SK-N-SH (cell line): ENCODE data around the gene LPIN1. TPM values are rescaled to one million over a fixed set of nuclear protein-coding genes. Genes with fewer than 3 reads are reported as not detected.

Source experiments
- CTCF ChIA-PET: fragments of 300-600, 350-600 bp; formaldehyde crosslinking; extraction: SDS; loops from one replicate; lab custom pipeline; 2021; lab: Yijun Ruan, JAX
- POLR2A ChIA-PET: fragments of 350-600 bp; sonication (Branson Sonifier 250); formaldehyde crosslinking; extraction: SDS; loops from one replicate; lab custom pipeline; 2020; ENCODE audit warnings: antibody characterized with exemption, inconsistent platforms; lab: Yijun Ruan, JAX
- DNase-seq: peaks from one replicate; pipeline ENCODE4 v3.0.0; 2012
- H2AFZ ChIP-seq: fragments of 200-600 bp; sonication (generic); 2 replicates; pipeline ENCODE4 v1.8.1; 2016; ENCODE audit warnings: antibody characterized with exemption, mild to moderate bottlenecking, low read depth
- H3F3A ChIP-seq: fragments of 200-600 bp; sonication (generic); replicated peaks from 2 replicates; pipeline ENCODE3; 2016; ENCODE audit warnings: antibody characterized with exemption, mild to moderate bottlenecking; ENCODE audit not compliant: insufficient read depth
- H3K27ac ChIP-seq, 2 experiments: fragments of 200-500 bp in 1 of 2; fragments of 200-600 bp in 1 of 2; sonication (Bioruptor generic) in 1 of 2; sonication (generic), shearing (Covaris generic) in 1 of 2; 2 replicates each; pipeline versions ENCODE4 v1.5.1 to v1.6.1; 2014 to 2016; ENCODE audit warnings: low read depth in 2 of 2, inconsistent platforms in 1 of 2, low read length in 1 of 2, mild to moderate bottlenecking in 1 of 2, mixed read lengths in 1 of 2
- H3K27me3 ChIP-seq: fragments of 200-600 bp; sonication (generic), shearing (Covaris generic); 2 replicates; pipeline ENCODE4 v1.6.1; 2016; ENCODE audit warnings: mixed run types; ENCODE audit not compliant: insufficient read depth
- H3K36me3 ChIP-seq, 2 experiments: fragments of 200-500 bp in 1 of 2; fragments of 200-600 bp in 1 of 2; sonication (Bioruptor generic) in 1 of 2; sonication (generic) in 1 of 2; replicated peaks in 1 of 2; 2 replicates each; pipeline versions ENCODE3 to v1.5.1; 2014 to 2016; ENCODE audit warnings: low read length in 1 of 2, mild to moderate bottlenecking in 1 of 2; ENCODE audit not compliant: insufficient read depth in 2 of 2, control insufficient read depth in 1 of 2
- H3K4me1 ChIP-seq, 2 experiments: fragments of 200-500 bp in 1 of 2; fragments of 200-600 bp in 1 of 2; sonication (Bioruptor generic) in 1 of 2; sonication (generic), shearing (Covaris generic) in 1 of 2; 2 replicates each; pipeline versions ENCODE4 v1.5.1 to v1.6.1; 2014 to 2016; ENCODE audit warnings: low read depth in 1 of 2, low read length in 1 of 2, mixed run types in 1 of 2; ENCODE audit not compliant: insufficient read depth in 2 of 2, control insufficient read depth in 1 of 2
- H3K4me2 ChIP-seq: fragments of 200-600 bp; sonication (generic), shearing (Covaris generic); 2 replicates; pipeline ENCODE4 v1.6.1; 2017; ENCODE audit warnings: mixed run types
- H3K4me3 ChIP-seq, 2 experiments: fragments of 200-500 bp in 1 of 2; fragments of 200-600 bp in 1 of 2; sonication (Bioruptor generic) in 1 of 2; sonication (generic), shearing (Covaris generic) in 1 of 2; 2 replicates each; pipeline versions ENCODE4 v1.5.1 to v1.8.1; 2014 to 2016; ENCODE audit warnings: low read depth in 2 of 2, inconsistent platforms in 1 of 2, low read length in 1 of 2, mild to moderate bottlenecking in 1 of 2, mixed read lengths in 1 of 2, moderate library complexity in 1 of 2
- H3K79me2 ChIP-seq: fragments of 200-600 bp; sonication (generic); 2 replicates; pipeline ENCODE4 v1.8.1; 2017; ENCODE audit warnings: mild to moderate bottlenecking; ENCODE audit not compliant: insufficient read depth
- H3K9ac ChIP-seq: fragments of 200-600 bp; sonication (generic); 2 replicates; pipeline ENCODE4 v1.6.1; 2017; ENCODE audit warnings: mixed run types
- H3K9me2 ChIP-seq: fragments of 200-600 bp; sonication (generic); 2 replicates; pipeline ENCODE4 v1.6.1; 2017; ENCODE audit warnings: mixed run types
- H3K9me3 ChIP-seq: fragments of 200-600 bp; sonication (generic); 2 replicates; pipeline ENCODE4 v1.6.1; 2017; ENCODE audit warnings: mixed run types, mild to moderate bottlenecking, moderate library complexity
- H4K20me1 ChIP-seq: fragments of 200-600 bp; sonication (generic); 2 replicates; pipeline ENCODE4 v1.6.1; 2017; ENCODE audit warnings: mild to moderate bottlenecking, mixed run types; ENCODE audit not compliant: insufficient read depth
- CHD2 ChIP-seq: fragments of 150-350 bp; IDR thresholded peaks from 2 replicates; pipeline ENCODE4 v1.6.1; 2018; ENCODE audit warnings: low read length; ENCODE audit not compliant: partially characterized antibody
- EP300 ChIP-seq, 2 experiments: IDR thresholded peaks; 2 replicates each; pipeline versions ENCODE4 v1.4.0 to v1.6.1; 2012; ENCODE audit warnings: borderline replicate concordance in 1 of 2, low read depth in 1 of 2, low read length in 1 of 2
- FOXJ3 ChIP-seq: sonication (generic); formaldehyde crosslinking; IDR thresholded peaks from 2 replicates; pipeline ENCODE4 v1.5.1; 2020; ENCODE audit warnings: mild to moderate bottlenecking, missing genetic modification reagents
- GABPA ChIP-seq: IDR thresholded peaks from 2 replicates; pipeline ENCODE4 v1.4.0; 2012; ENCODE audit warnings: low read depth, mild to moderate bottlenecking
- NFIC ChIP-seq: IDR thresholded peaks from 2 replicates; pipeline ENCODE4 v1.4.0; 2012; ENCODE audit warnings: borderline replicate concordance
- POLR2AphosphoS5 ChIP-seq: IDR thresholded peaks from 2 replicates; pipeline ENCODE4 v1.6.1; 2012; ENCODE audit warnings: low read depth, low read length
- RFX5 ChIP-seq: IDR thresholded peaks from 2 replicates; pipeline ENCODE4 v1.6.1; 2012; ENCODE audit warnings: mild to moderate bottlenecking, improper control_type of control experiment, low read length
- RXRA ChIP-seq: IDR thresholded peaks from 2 replicates; pipeline ENCODE4 v1.4.0; 2012; ENCODE audit warnings: low read depth, mild to moderate bottlenecking, borderline replicate concordance
- SMC3 ChIP-seq: IDR thresholded peaks from 2 replicates; pipeline ENCODE4 v1.6.1; 2012; ENCODE audit warnings: low read depth, low read length, improper control_type of control experiment
- TAF1 ChIP-seq: IDR thresholded peaks from 2 replicates; pipeline ENCODE4 v1.6.1; 2012; ENCODE audit warnings: low read depth, mild to moderate bottlenecking, low read length, moderate library complexity, borderline replicate concordance
- TCF12 ChIP-seq: IDR thresholded peaks from 2 replicates; pipeline ENCODE4 v1.4.0; 2012
- WGBS: methylation state at CpG from one replicate; pipeline ENCODE4 v1.1.6; 2017; ENCODE audit warnings: low lambda C conversion rate; 5-methylcytosine and 5-hydroxymethylcytosine counted together
- polyA plus RNA-seq, 3 experiments: library from polyadenylated mRNA; depleted of rRNA; stranded (reverse); fragments of >200 nt; gene quantifications; 2 replicates each; pipeline ENCODE4 v1.2.3, GENCODE V29; 2012
- TF ChIP-seq, protein P1 (sequence below): fragments of 150-350 bp; IDR thresholded peaks from 2 replicates; pipeline ENCODE4 v1.6.1; 2017; ENCODE audit warnings: antibody characterized with exemption, low read length, low read depth, borderline replicate concordance
- TF ChIP-seq, protein P2 (sequence below): IDR thresholded peaks from 2 replicates; pipeline ENCODE4 v1.4.0; 2012; ENCODE audit warnings: low read depth, borderline replicate concordance
- TF ChIP-seq, protein P3 (sequence below): IDR thresholded peaks from 2 replicates; pipeline ENCODE4 v1.6.1; 2012; ENCODE audit warnings: mild to moderate bottlenecking, low read depth, low read length, moderate library complexity

The LPIN1 gene
- polyA plus RNA-seq, 1 of the 3 experiments (the other 2 are of a cell fraction) = 22.1 TPM

DNA sequence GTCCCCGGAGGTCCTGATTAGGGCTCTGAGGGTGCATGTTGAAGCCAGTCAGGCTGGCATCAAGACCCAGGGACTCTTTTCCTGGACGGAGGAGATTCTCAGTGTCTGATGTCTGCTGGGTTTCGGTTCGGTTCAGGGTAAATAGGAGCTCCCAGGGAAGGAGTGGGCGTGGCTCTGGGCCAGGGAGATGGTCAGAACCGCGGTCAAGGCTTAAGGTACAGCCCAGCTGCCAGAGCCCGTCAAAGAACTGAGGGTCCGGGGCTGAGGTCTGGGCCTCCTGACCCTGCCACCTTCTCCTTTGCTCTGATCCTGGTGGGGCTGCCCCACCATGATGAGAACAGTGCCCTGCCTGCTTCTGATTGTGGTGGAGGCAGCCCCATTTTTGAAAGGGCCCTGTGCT lies 39.8 kb downstream of the LPIN1 start:
- Histone ChIP-seq H3K4me3 (no peak overlapping the region), H3K9ac (no peak overlapping the region), H3K27ac (no peak overlapping the region; a peak in 1 of 4 replicates), H3K36me3 (peaks cover 29 to 76% of the 10 kb centered on the region in 2 experiments), H2AFZ (no peak overlapping the region), H3F3A (no peaks in the 10 kb centered on the region), H3K9me3 (no peaks in the 10 kb centered on the region), H3K27me3 (no peaks in the 10 kb centered on the region), H3K4me2 (no peak overlapping the region), H3K4me1 (peaks cover 0 to 9% of the 10 kb centered on the region in 2 experiments; a peak in 1 of 4 replicates), H4K20me1 (no peaks in the 10 kb centered on the region), H3K9me2 (no peaks in the 10 kb centered on the region), H3K79me2 (no peaks in the 10 kb centered on the region)
- 94% methylated on average over 8 of the region's 9 CpGs for WGBS
- TF ChIP-seq, protein P1, sequence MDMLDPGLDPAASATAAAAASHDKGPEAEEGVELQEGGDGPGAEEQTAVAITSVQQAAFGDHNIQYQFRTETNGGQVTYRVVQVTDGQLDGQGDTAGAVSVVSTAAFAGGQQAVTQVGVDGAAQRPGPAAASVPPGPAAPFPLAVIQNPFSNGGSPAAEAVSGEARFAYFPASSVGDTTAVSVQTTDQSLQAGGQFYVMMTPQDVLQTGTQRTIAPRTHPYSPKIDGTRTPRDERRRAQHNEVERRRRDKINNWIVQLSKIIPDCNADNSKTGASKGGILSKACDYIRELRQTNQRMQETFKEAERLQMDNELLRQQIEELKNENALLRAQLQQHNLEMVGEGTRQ = no peak
- TF ChIP-seq GABPA = no peak
- TF ChIP-seq NFIC = no peak
- ChIA-PET CTCF (interaction anchor here (0.8 to 18.0 kb wide), 16 partner anchors 10 to 1144 kb away, joined by 3 to 886 read pairs (median 14); partner anchors contain the start of gene LPIN1), POLR2A (interaction anchor here (0.6 kb wide), 1 partner anchor 30 kb away, joined by 3 read pairs; no protein-coding TSS in a partner anchor)
- no peak for DNase-seq

DNA sequence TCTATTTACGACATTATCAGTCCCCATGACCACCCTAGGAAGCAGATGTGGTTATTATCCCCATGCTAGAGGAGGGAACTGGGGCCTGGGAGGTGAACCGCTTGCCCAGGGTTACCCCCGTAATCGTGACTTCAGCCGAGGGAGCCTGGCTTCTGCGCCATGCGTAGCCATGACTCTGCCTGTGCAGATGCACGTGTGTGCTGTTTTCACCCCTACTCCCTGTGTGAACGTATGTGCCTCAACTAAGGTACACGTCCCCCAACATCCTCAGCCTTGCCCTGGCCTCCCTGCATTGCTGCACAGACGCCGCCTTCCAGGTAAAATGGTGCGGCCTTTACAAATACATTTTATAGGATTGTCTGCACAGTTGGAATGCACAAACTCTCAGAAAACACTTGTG lies 40.2 kb downstream of the LPIN1 start:
- no peaks in the 10 kb centered on the region for H3K79me2 ChIP-seq
- ChIA-PET CTCF (interaction anchor here (0.8 to 18.0 kb wide), 12 partner anchors 10 to 1144 kb away, joined by 3 to 886 read pairs (median 14); partner anchors contain the start of gene LPIN1), POLR2A (interaction anchor here (0.6 kb wide), 1 partner anchor 31 kb away, joined by 3 read pairs; no protein-coding TSS in a partner anchor)
- H3K27me3 ChIP-seq = no peaks in the 10 kb centered on the region
- TF ChIP-seq TAF1 (no peak), RXRA (no peak), FOXJ3 (CRISPR knock-in tag) (no peak), SMC3 (no peak), POLR2AphosphoS5 (no peak), CHD2 (no peak), TCF12 (no peak), EP300 (IDR thresholded peaks at IDR 0.05; ENCODE audit: borderline replicate concordance in 1 of 2, low read depth in 1 of 2, low read length in 1 of 2) (no peak), RFX5 (no peak)
- TF ChIP-seq, protein P2, sequence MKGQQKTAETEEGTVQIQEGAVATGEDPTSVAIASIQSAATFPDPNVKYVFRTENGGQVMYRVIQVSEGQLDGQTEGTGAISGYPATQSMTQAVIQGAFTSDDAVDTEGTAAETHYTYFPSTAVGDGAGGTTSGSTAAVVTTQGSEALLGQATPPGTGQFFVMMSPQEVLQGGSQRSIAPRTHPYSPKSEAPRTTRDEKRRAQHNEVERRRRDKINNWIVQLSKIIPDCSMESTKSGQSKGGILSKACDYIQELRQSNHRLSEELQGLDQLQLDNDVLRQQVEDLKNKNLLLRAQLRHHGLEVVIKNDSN = no peak
- TF ChIP-seq, protein P3, sequence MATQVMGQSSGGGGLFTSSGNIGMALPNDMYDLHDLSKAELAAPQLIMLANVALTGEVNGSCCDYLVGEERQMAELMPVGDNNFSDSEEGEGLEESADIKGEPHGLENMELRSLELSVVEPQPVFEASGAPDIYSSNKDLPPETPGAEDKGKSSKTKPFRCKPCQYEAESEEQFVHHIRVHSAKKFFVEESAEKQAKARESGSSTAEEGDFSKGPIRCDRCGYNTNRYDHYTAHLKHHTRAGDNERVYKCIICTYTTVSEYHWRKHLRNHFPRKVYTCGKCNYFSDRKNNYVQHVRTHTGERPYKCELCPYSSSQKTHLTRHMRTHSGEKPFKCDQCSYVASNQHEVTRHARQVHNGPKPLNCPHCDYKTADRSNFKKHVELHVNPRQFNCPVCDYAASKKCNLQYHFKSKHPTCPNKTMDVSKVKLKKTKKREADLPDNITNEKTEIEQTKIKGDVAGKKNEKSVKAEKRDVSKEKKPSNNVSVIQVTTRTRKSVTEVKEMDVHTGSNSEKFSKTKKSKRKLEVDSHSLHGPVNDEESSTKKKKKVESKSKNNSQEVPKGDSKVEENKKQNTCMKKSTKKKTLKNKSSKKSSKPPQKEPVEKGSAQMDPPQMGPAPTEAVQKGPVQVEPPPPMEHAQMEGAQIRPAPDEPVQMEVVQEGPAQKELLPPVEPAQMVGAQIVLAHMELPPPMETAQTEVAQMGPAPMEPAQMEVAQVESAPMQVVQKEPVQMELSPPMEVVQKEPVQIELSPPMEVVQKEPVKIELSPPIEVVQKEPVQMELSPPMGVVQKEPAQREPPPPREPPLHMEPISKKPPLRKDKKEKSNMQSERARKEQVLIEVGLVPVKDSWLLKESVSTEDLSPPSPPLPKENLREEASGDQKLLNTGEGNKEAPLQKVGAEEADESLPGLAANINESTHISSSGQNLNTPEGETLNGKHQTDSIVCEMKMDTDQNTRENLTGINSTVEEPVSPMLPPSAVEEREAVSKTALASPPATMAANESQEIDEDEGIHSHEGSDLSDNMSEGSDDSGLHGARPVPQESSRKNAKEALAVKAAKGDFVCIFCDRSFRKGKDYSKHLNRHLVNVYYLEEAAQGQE = no peak
- DNase-seq = no peak
- H3K9me3 ChIP-seq = no peaks in the 10 kb centered on the region
- H2AFZ ChIP-seq = no peak overlapping the region
- no peak overlapping the region for H3K4me3 ChIP-seq
- WGBS = 96% methylated on average over 13 of the region's 13 CpGs
- H3K36me3 ChIP-seq = peaks cover 29 to 76% of the 10 kb centered on the region in 2 experiments
- H3K4me2 ChIP-seq = no peak overlapping the region
- H3F3A ChIP-seq = no peaks in the 10 kb centered on the region
- H4K20me1 ChIP-seq = no peaks in the 10 kb centered on the region
- H3K4me1 ChIP-seq = peaks cover 0 to 9% of the 10 kb centered on the region in 2 experiments; a peak in 1 of 4 replicates
- no peak overlapping the region for H3K9ac ChIP-seq
- H3K9me2 ChIP-seq = no peaks in the 10 kb centered on the region
- H3K27ac ChIP-seq = no peak overlapping the region
